Neural cell (in vitro differentiated cells): ENCODE data around the gene CACNA1H. TPM values are rescaled to one million over a fixed set of nuclear protein-coding genes. Genes with fewer than 3 reads are reported as not detected.

Experiments
- H2AFZ ChIP-seq: fragments of 200-600, 300-800 bp; sonication (generic), shearing (Covaris generic); 2 replicates; pipeline ENCODE4 v1.6.0; 2014; ENCODE audit warnings: low read depth, mild to moderate bottlenecking, antibody characterized with exemption, low read length, moderate library complexity
- H3F3A ChIP-seq: fragments of 200-600 bp; shearing (Covaris generic); 2 replicates; pipeline ENCODE4 v1.6.1; 2016; ENCODE audit warnings: mild to moderate bottlenecking, moderate library complexity, mixed read lengths, antibody characterized with exemption, low read length; ENCODE audit not compliant: insufficient read depth, poor library complexity, severe bottlenecking
- H3K27ac ChIP-seq: fragments of 200-600, 300-800 bp; sonication (generic), shearing (Covaris generic); 2 replicates; pipeline ENCODE4 v1.5.1; 2014; ENCODE audit warnings: mild to moderate bottlenecking, low read length, moderate library complexity
- H3K27me3 ChIP-seq: fragments of 300-800, 200-600 bp; sonication (generic), shearing (Covaris generic); 2 replicates; pipeline ENCODE4 v1.6.0; 2014; ENCODE audit warnings: mild to moderate bottlenecking, low read depth, low read length, moderate library complexity; ENCODE audit not compliant: insufficient read depth
- H3K36me3 ChIP-seq: fragments of 300-800, 200-600 bp; sonication (generic), shearing (Covaris generic); 2 replicates; pipeline ENCODE4 v1.5.1; 2014; ENCODE audit warnings: mild to moderate bottlenecking, antibody characterized with exemption, low read length, moderate library complexity; ENCODE audit not compliant: insufficient read depth
- H3K4me2 ChIP-seq: fragments of 300-800, 200-600 bp; sonication (generic), shearing (Covaris generic); 2 replicates; pipeline ENCODE4 v1.6.0; 2014; ENCODE audit warnings: mild to moderate bottlenecking, low read length
- H3K4me3 ChIP-seq: fragments of 300-800, 200-600 bp; sonication (generic), shearing (Covaris generic); 2 replicates; pipeline ENCODE4 v1.5.1; 2014; ENCODE audit warnings: mild to moderate bottlenecking, low read length, moderate library complexity
- H3K79me2 ChIP-seq: fragments of 200-600 bp; shearing (Covaris generic); replicated peaks from 2 replicates; pipeline ENCODE4 v1.6.0; 2014; ENCODE audit warnings: mild to moderate bottlenecking, low read length, moderate library complexity; ENCODE audit not compliant: insufficient read depth
- H3K9ac ChIP-seq: fragments of 300-800, 200-600 bp; sonication (generic), shearing (Covaris generic); 2 replicates; pipeline ENCODE4 v1.6.1; 2016; ENCODE audit warnings: mild to moderate bottlenecking, low read length, mixed read lengths
- H3K9me2 ChIP-seq: fragments of 200-600 bp; shearing (Covaris generic); 2 replicates; pipeline ENCODE4 v1.6.1; 2016; ENCODE audit warnings: mild to moderate bottlenecking, low read length, mixed read lengths; ENCODE audit not compliant: insufficient read depth
- H3K9me3 ChIP-seq: fragments of 200-600, 300-800 bp; sonication (generic), shearing (Covaris generic); 2 replicates; pipeline ENCODE4 v1.6.1; 2016; ENCODE audit warnings: mild to moderate bottlenecking, mixed run types, low read length, moderate library complexity, mixed read lengths
- H4K20me1 ChIP-seq: fragments of 200-600 bp; shearing (Covaris generic); 2 replicates; pipeline ENCODE4 v1.6.1; 2016; ENCODE audit warnings: mild to moderate bottlenecking, mixed run types; ENCODE audit not compliant: insufficient read depth
- CTCF ChIP-seq: fragments of 450-650 bp; IDR thresholded peaks from 2 replicates; pipeline ENCODE4 v1.5.1; 2014; ENCODE audit warnings: antibody characterized with exemption, mild to moderate bottlenecking, moderate library complexity; ENCODE audit not compliant: poor library complexity, severe bottlenecking
- EP300 ChIP-seq: fragments of 450-650 bp; conservative IDR thresholded peaks from 2 replicates; pipeline ENCODE4 v1.6.1; 2014; ENCODE audit warnings: antibody characterized with exemption, mild to moderate bottlenecking, moderate library complexity; ENCODE audit not compliant: poor library complexity, severe bottlenecking
- EZH2 ChIP-seq: fragments of 200-600, 300-800 bp; shearing (Covaris generic), sonication (generic); IDR thresholded peaks from 2 replicates; pipeline ENCODE4 v1.6.1; 2014; ENCODE audit warnings: antibody characterized with exemption, low read length, borderline replicate concordance, mild to moderate bottlenecking; ENCODE audit not compliant: insufficient read depth, poor library complexity, severe bottlenecking
- MXI1 ChIP-seq: fragments of 450-650 bp; conservative IDR thresholded peaks from 2 replicates; pipeline ENCODE4 v1.6.1; 2014; ENCODE audit warnings: antibody characterized with exemption, mild to moderate bottlenecking; ENCODE audit not compliant: poor library complexity, severe bottlenecking
- POLR2AphosphoS5 ChIP-seq: IDR thresholded peaks from 2 replicates; pipeline ENCODE4 v1.6.1; 2012
- RAD21 ChIP-seq: fragments of 450-650 bp; conservative IDR thresholded peaks from 2 replicates; pipeline ENCODE4 v1.6.1; 2014; ENCODE audit warnings: antibody characterized with exemption, mild to moderate bottlenecking, moderate library complexity
- REST ChIP-seq: IDR thresholded peaks from 2 replicates; pipeline ENCODE4 v1.6.1; 2012; ENCODE audit warnings: borderline replicate concordance
- SMC3 ChIP-seq: fragments of 450-650 bp; conservative IDR thresholded peaks from 2 replicates; pipeline ENCODE4 v1.6.1; 2014; ENCODE audit warnings: antibody characterized with exemption, mild to moderate bottlenecking, moderate library complexity; ENCODE audit not compliant: poor library complexity
- TAF1 ChIP-seq: IDR thresholded peaks from 2 replicates; pipeline ENCODE4 v1.6.1; 2012; ENCODE audit warnings: low read depth
- polyA plus RNA-seq: library from polyadenylated mRNA; depleted of rRNA; stranded (reverse); fragments of >200 nt; gene quantifications from 2 replicates; pipeline ENCODE4 v1.2.3, GENCODE V29; 2014

CACNA1H gene
- polyA plus RNA-seq, 1 donor from 2014 or later = 27.7 TPM

- H2AFZ ChIP-seq = no peak overlapping the region
- H3K36me3 ChIP-seq = no peaks in the 10 kb centered on the region
- no peak for TF ChIP-seq TAF1
- TF ChIP-seq SMC3 = no peak
- no peak for TF ChIP-seq REST
- no peak for TF ChIP-seq EP300
- no peak for TF ChIP-seq CTCF
- no peak for TF ChIP-seq RAD21
- no peak for TF ChIP-seq POLR2AphosphoS5
- no peak for TF ChIP-seq MXI1
- no peaks in the 10 kb centered on the region for H3K27me3 ChIP-seq
- H3K9me3 ChIP-seq = no peaks in the 10 kb centered on the region
- H4K20me1 ChIP-seq = no peaks in the 10 kb centered on the region
- no peak overlapping the region for H3K9ac ChIP-seq
- no peak overlapping the region for H3K27ac ChIP-seq
- no peaks in the 10 kb centered on the region for H3F3A ChIP-seq
- no peaks in the 10 kb centered on the region for H3K79me2 ChIP-seq
- H3K4me2 ChIP-seq = no peak overlapping the region
- no peaks in the 10 kb centered on the region for H3K9me2 ChIP-seq
- no peak overlapping the region for H3K4me3 ChIP-seq
Measured at GRCh38 chr16:1222553-1223354, 69.8 kb downstream of the CACNA1H start.

GRCh38 chr16:1223355-1224214, 70.7 kb downstream of the CACNA1H start:
- H3K9me3 ChIP-seq = no peaks in the 10 kb centered on the region
- no peaks in the 10 kb centered on the region for H3K79me2 ChIP-seq
- no peak overlapping the region for H2AFZ ChIP-seq

More at GRCh38 chr16:1223355-1224214, 70.7 kb downstream of the CACNA1H start:
- Histone ChIP-seq H3K36me3 (no peaks in the 10 kb centered on the region), H3K9ac (no peak overlapping the region), H3K27ac (no peak overlapping the region), H4K20me1 (no peaks in the 10 kb centered on the region), H3K4me3 (no peak overlapping the region), H3K9me2 (no peaks in the 10 kb centered on the region), H3K27me3 (no peaks in the 10 kb centered on the region), H3F3A (no peaks in the 10 kb centered on the region), H3K4me2 (no peak overlapping the region)
- TF ChIP-seq EP300 (no peak), TAF1 (no peak), EZH2 (no peak), POLR2AphosphoS5 (no peak), CTCF (no peak), MXI1 (no peak), RAD21 (no peak)
